Activated CD4-positive, alpha-beta memory T cell treated with anti-CD3 and anti-CD28 coated beads, Interleukin-2, amount 10 ng/mL, durations not matched to agents 7 days and 5 days (primary cell): ENCODE measurements around the gene YRDC. TPM values are rescaled to one million over a fixed set of nuclear protein-coding genes. Genes with fewer than 3 reads are reported as not detected.

Experiments used
- CTCF ChIA-PET: fragments of 350-600 bp; sonication (Branson Sonifier 250); formaldehyde crosslinking; loops from one replicate; lab custom pipeline; 2021; ENCODE audit warnings: antibody characterized with exemption, inconsistent platforms; lab: Charles Lee
- POLR2A ChIA-PET: fragments of 350-600 bp; sonication (Branson Sonifier 250); formaldehyde crosslinking; loops from one replicate; lab custom pipeline; 2021; ENCODE audit warnings: antibody characterized with exemption; lab: Charles Lee
- DNase-seq: peaks from one replicate; pipeline ENCODE4 v3.0.0-alpha.2; 2020
- H3K27ac Mint-ChIP-seq: one replicate; pipeline ENCODE4 v1.8.0; 2021; ENCODE audit warnings: mild to moderate bottlenecking, mixed read lengths
- H3K27me3 Mint-ChIP-seq: one replicate; pipeline ENCODE4 v1.8.0; 2021; ENCODE audit warnings: mixed read lengths
- H3K36me3 Mint-ChIP-seq: one replicate; pipeline ENCODE4 v1.8.0; 2021; ENCODE audit warnings: low read depth, mixed read lengths
- H3K4me1 Mint-ChIP-seq: one replicate; pipeline ENCODE4 v1.8.0; 2021; ENCODE audit warnings: mixed read lengths
- H3K4me3 Mint-ChIP-seq: one replicate; pipeline ENCODE4 v1.8.0; 2021; ENCODE audit warnings: mild to moderate bottlenecking, mixed read lengths
- H3K9me3 Mint-ChIP-seq: one replicate; pipeline ENCODE4 v1.8.0; 2021; ENCODE audit warnings: mixed read lengths
- total RNA-seq, 2 experiments: library from RNA; stranded (reverse); gene quantifications; one replicate each; pipeline ENCODE4 v1.2.3, GENCODE V29; 2021

YRDC gene
- total RNA-seq = 10 to 100 TPM; 16.4 to 16.8 TPM

- H3K9me3 Mint-ChIP-seq = no peaks in the 10 kb centered on the region
- DNase-seq = peak; percentile 94
- ChIA-PET POLR2A (interaction anchor here (1.0 to 3.2 kb wide), 22 partner anchors 9 to 334 kb away, joined by 3 to 43 read pairs (median 5); partner anchors contain the start of genes CDCA8, MANEAL, MTF1 and SF3A3), CTCF (interaction anchor here (0.7 to 3.0 kb wide), 6 partner anchors 9 to 213 kb away, joined by 3 to 28 read pairs (median 4); partner anchors contain the start of gene MTF1)
- peaks cover 40% of the 10 kb centered on the region for H3K4me1 Mint-ChIP-seq
- H3K27me3 Mint-ChIP-seq = no peaks in the 10 kb centered on the region
- peak within 1 kb of the TSS; percentile 93 for H3K27ac Mint-ChIP-seq
- peak within 1 kb of the TSS; percentile 98 for H3K4me3 Mint-ChIP-seq
- peaks cover 42% of the 10 kb centered on the region for H3K36me3 Mint-ChIP-seq
Measured at GRCh38 chr1:37807555-37808368, at the start of gene YRDC, which contains the start of gene C1orf122. YRDC (minus strand) TSS chr1:37808208; CDS start chr1:37808180, 28 bp downstream. C1orf122 (plus strand) TSS chr1:37807790; CDS start chr1:37808405, 615 bp downstream.

- CTCF ChIA-PET = no interaction called here
Measured at GRCh38 chr1:37854406-37854805, 46.4 kb upstream of the YRDC start.

GRCh38 chr1:37853157-37853556 is 45.1 kb upstream of the YRDC start:
- H3K36me3 Mint-ChIP-seq = peaks cover 35% of the 10 kb centered on the region
- no peak overlapping the region for H3K4me3 Mint-ChIP-seq
- DNase-seq = no peak
- ChIA-PET CTCF (no interaction called here), POLR2A (interaction anchor here (3.1 kb wide), 1 partner anchor 45 kb away, joined by 12 read pairs; the partner anchor contains the start of genes C1orf122 and YRDC)
- no peaks in the 10 kb centered on the region for H3K9me3 Mint-ChIP-seq
- no peaks in the 10 kb centered on the region for H3K27me3 Mint-ChIP-seq
- no peak overlapping the region for H3K27ac Mint-ChIP-seq
- peaks cover 34% of the 10 kb centered on the region for H3K4me1 Mint-ChIP-seq

More at GRCh38 chr1:37854406-37854805, 46.4 kb upstream of the YRDC start:
- H3K9me3 Mint-ChIP-seq = no peaks in the 10 kb centered on the region
- POLR2A ChIA-PET = interaction anchor here (3.0 kb wide), 1 partner anchor 46 kb away, joined by 11 read pairs; the partner anchor contains the start of genes C1orf122 and YRDC
- H3K27me3 Mint-ChIP-seq = no peaks in the 10 kb centered on the region
- no peak overlapping the region for H3K4me3 Mint-ChIP-seq
- H3K27ac Mint-ChIP-seq = no peak overlapping the region
- DNase-seq = no peak
- H3K36me3 Mint-ChIP-seq = peaks cover 29% of the 10 kb centered on the region
- peaks cover 40% of the 10 kb centered on the region for H3K4me1 Mint-ChIP-seq

GRCh38 chr1:37851782-37852210 is 43.8 kb upstream of the YRDC start:
- ChIA-PET POLR2A (interaction anchor here (0.6 to 3.1 kb wide), 4 partner anchors 13 to 710 kb away, joined by 3 to 12 read pairs (median 6); partner anchors contain the start of genes C1orf122 and YRDC), CTCF (interaction anchor here (2.4 kb wide), 1 partner anchor 8 kb away, joined by 37 read pairs; the partner anchor contains the start of gene MTF1)
- no peak for DNase-seq
- no peaks in the 10 kb centered on the region for H3K9me3 Mint-ChIP-seq
- no peaks in the 10 kb centered on the region for H3K27me3 Mint-ChIP-seq
- H3K4me1 Mint-ChIP-seq = peaks cover 28% of the 10 kb centered on the region
- H3K4me3 Mint-ChIP-seq = no peak overlapping the region
- no peak overlapping the region for H3K27ac Mint-ChIP-seq
- H3K36me3 Mint-ChIP-seq = peaks cover 33% of the 10 kb centered on the region

- H3K4me1 Mint-ChIP-seq = peaks cover 31% of the 10 kb centered on the region
- H3K27ac Mint-ChIP-seq = no peak overlapping the region
- H3K4me3 Mint-ChIP-seq = no peak overlapping the region
- ChIA-PET POLR2A (interaction anchor here (0.8 to 3.1 kb wide), 7 partner anchors 9 to 136 kb away, joined by 3 to 17 read pairs (median 3); partner anchors contain the start of genes C1orf122, MTF1 and YRDC), CTCF (interaction anchor here (2.4 kb wide), 1 partner anchor 8 kb away, joined by 37 read pairs; the partner anchor contains the start of gene MTF1)
- peaks cover 32% of the 10 kb centered on the region for H3K36me3 Mint-ChIP-seq
- DNase-seq = no peak
- H3K9me3 Mint-ChIP-seq = no peaks in the 10 kb centered on the region
- H3K27me3 Mint-ChIP-seq = no peaks in the 10 kb centered on the region
Measured at GRCh38 chr1:37851262-37851661, 43.3 kb upstream of the YRDC start.

GRCh38 chr1:37850352-37850955 is 42.4 kb upstream of the YRDC start:
- H3K9me3 Mint-ChIP-seq = no peaks in the 10 kb centered on the region
- ChIA-PET CTCF (interaction anchor here (0.7 to 2.4 kb wide), 2 partner anchors 9 to 1711 kb away, joined by 6 to 37 read pairs; partner anchors contain the start of gene MTF1), POLR2A (interaction anchor here (0.9 to 3.1 kb wide), 6 partner anchors 8 to 135 kb away, joined by 3 to 17 read pairs (median 3); partner anchors contain the start of genes C1orf122, MTF1 and YRDC)
- H3K27me3 Mint-ChIP-seq = no peaks in the 10 kb centered on the region
- H3K36me3 Mint-ChIP-seq = peaks cover 32% of the 10 kb centered on the region
- no peak for DNase-seq
- H3K4me1 Mint-ChIP-seq = peaks cover 36% of the 10 kb centered on the region
- H3K4me3 Mint-ChIP-seq = no peak overlapping the region
- H3K27ac Mint-ChIP-seq = no peak overlapping the region

- H3K36me3 Mint-ChIP-seq = peaks cover 30% of the 10 kb centered on the region
- DNase-seq = no peak
- POLR2A ChIA-PET = no interaction called here
- H3K27me3 Mint-ChIP-seq = no peaks in the 10 kb centered on the region
- no peaks in the 10 kb centered on the region for H3K9me3 Mint-ChIP-seq
- CTCF ChIA-PET = interaction anchor here (0.7 kb wide), 1 partner anchor 179 kb away, joined by 3 read pairs; no protein-coding TSS in a partner anchor
- no peak overlapping the region for H3K4me3 Mint-ChIP-seq
- no peak overlapping the region for H3K27ac Mint-ChIP-seq
- peaks cover 35% of the 10 kb centered on the region for H3K4me1 Mint-ChIP-seq
Measured at GRCh38 chr1:37849480-37849879, 41.5 kb upstream of the YRDC start.

- no peaks in the 10 kb centered on the region for H3K27me3 Mint-ChIP-seq
Measured at GRCh38 chr1:37846647-37847339, 38.8 kb upstream of the YRDC start.

GRCh38 chr1:37845786-37846185 is 37.8 kb upstream of the YRDC start:
- DNase-seq = no peak
- H3K36me3 Mint-ChIP-seq = peaks cover 21% of the 10 kb centered on the region
- H3K9me3 Mint-ChIP-seq = no peaks in the 10 kb centered on the region
- ChIA-PET POLR2A (interaction anchor here (1.2 kb wide), 1 partner anchor 14 kb away, joined by 3 read pairs; the partner anchor contains the start of gene MTF1), CTCF (interaction anchor here (0.9 kb wide), 2 partner anchors 14 to 144 kb away, joined by 3 to 5 read pairs; partner anchors contain the start of gene MTF1)
- H3K27ac Mint-ChIP-seq = no peak overlapping the region
- peaks cover 29% of the 10 kb centered on the region for H3K4me1 Mint-ChIP-seq
- H3K27me3 Mint-ChIP-seq = no peaks in the 10 kb centered on the region
- no peak overlapping the region for H3K4me3 Mint-ChIP-seq

More at GRCh38 chr1:37846647-37847339, 38.8 kb upstream of the YRDC start:
- H3K4me1 Mint-ChIP-seq = peaks cover 29% of the 10 kb centered on the region
- CTCF ChIA-PET = interaction anchor here (0.6 to 1.4 kb wide), 3 partner anchors 13 to 143 kb away, joined by 3 to 6 read pairs (median 4); partner anchors contain the start of gene MTF1
- no peaks in the 10 kb centered on the region for H3K9me3 Mint-ChIP-seq
- H3K4me3 Mint-ChIP-seq = peak overlapping the region; percentile 18
- POLR2A ChIA-PET = interaction anchor here (1.2 kb wide), 1 partner anchor 13 kb away, joined by 3 read pairs; the partner anchor contains the start of gene MTF1
- peak overlapping the region; percentile 18 for H3K27ac Mint-ChIP-seq
- DNase-seq = no peak
- peaks cover 21% of the 10 kb centered on the region for H3K36me3 Mint-ChIP-seq

- Mint-ChIP-seq H3K9me3 (no peaks in the 10 kb centered on the region), H3K27ac (no peak overlapping the region), H3K36me3 (peaks cover 21% of the 10 kb centered on the region), H3K27me3 (no peaks in the 10 kb centered on the region), H3K4me3 (no peak overlapping the region), H3K4me1 (peaks cover 29% of the 10 kb centered on the region)
- POLR2A ChIA-PET = interaction anchor here (1.2 to 1.5 kb wide), 2 partner anchors 10 to 14 kb away, joined by 3 read pairs; partner anchors contain the start of gene MTF1
- DNase-seq = no peak
- CTCF ChIA-PET = interaction anchor here (1.6 kb wide), 1 partner anchor 14 kb away, joined by 6 read pairs; the partner anchor contains the start of gene MTF1
Measured at GRCh38 chr1:37845049-37845646, 37.1 kb upstream of the YRDC start.

GRCh38 chr1:37844536-37844935 is 36.5 kb upstream of the YRDC start:
- peaks cover 24% of the 10 kb centered on the region for H3K36me3 Mint-ChIP-seq
- H3K9me3 Mint-ChIP-seq = no peaks in the 10 kb centered on the region
- H3K27me3 Mint-ChIP-seq = no peaks in the 10 kb centered on the region
- H3K4me3 Mint-ChIP-seq = no peak overlapping the region
- no peak for DNase-seq
- H3K27ac Mint-ChIP-seq = no peak overlapping the region
- peaks cover 28% of the 10 kb centered on the region for H3K4me1 Mint-ChIP-seq
- CTCF ChIA-PET = interaction anchor here (1.6 kb wide), 1 partner anchor 15 kb away, joined by 6 read pairs; the partner anchor contains the start of gene MTF1
- POLR2A ChIA-PET = interaction anchor here (1.2 to 1.5 kb wide), 2 partner anchors 11 to 15 kb away, joined by 3 read pairs; partner anchors contain the start of gene MTF1
